ENCODE results near the gene COX8C.
"Not testable (repeated sequence)": the region's sequence is repeated elsewhere in the genome, so short reads cannot be mapped to it uniquely, and the experiment has no call there.

Gene COX8C

GRCh38 chr14:93375673-93376156, 28.7 kb downstream of the COX8C start:
- no peak for DNase-seq (ENCODE audit: low read depth)

GRCh38 chr14:93379831-93380230, 32.8 kb downstream of the COX8C start:
- no peak for DNase-seq (ENCODE audit: low read depth)

- no peak for DNase-seq (ENCODE audit: low read depth)
Measured at GRCh38 chr14:93381644-93382043, 34.7 kb downstream of the COX8C start.

- not testable (repeated sequence) for DNase-seq (ENCODE audit: low read depth)
Measured at GRCh38 chr14:93384256-93384655, 37.3 kb downstream of the COX8C start.

- no peak for DNase-seq (ENCODE audit: low read depth)
Measured at GRCh38 chr14:93395231-93395630, 48.2 kb downstream of the COX8C start.

- no peak for DNase-seq (ENCODE audit: low read depth)
Measured at GRCh38 chr14:93396456-93396855, 49.5 kb downstream of the COX8C start.

Data from stromal cell of bone marrow (primary cell).